ENCODE measurements around the gene TTYH2. TPM values are rescaled to one million over a fixed set of nuclear protein-coding genes. Genes with fewer than 3 reads are reported as not detected.

TTYH2 gene
- total RNA-seq, 6 experiments from 2014 or later = 0.60 to 1.8 (median 1.3) TPM

DNA sequence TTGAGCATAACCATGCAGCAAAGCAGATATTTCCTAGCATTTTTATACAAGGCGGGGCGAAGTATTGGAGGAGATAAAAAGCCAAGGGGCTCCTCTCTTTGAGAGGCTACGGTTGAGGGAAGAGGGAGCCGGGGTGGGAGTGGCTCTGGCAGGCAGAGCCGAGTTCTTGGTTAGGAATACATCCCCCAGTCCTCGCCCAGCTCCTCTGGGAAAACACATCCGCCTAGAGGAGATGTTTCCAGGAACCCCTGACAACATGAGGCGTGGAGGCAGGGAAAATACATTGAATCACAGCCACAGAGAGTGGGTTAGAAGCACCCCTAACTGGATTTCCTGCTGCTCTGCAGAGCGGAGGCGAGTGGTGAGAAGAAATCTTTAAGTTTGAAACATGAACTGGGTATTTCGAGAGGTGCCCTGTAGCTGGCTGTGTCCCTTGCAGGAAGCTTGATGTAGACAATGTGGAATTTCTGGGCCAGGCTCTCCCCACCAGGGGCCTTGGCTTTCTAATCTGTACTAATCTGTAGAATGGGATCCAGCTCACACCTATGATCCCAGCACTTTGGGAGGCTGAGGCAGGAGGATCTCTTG lies 27.3 kb downstream of the TTYH2 start:
- Histone ChIP-seq H3K4me3 (no peak overlapping the region), H3K27me3 (no peaks in the 10 kb centered on the region), H3K36me3 (no peaks in the 10 kb centered on the region), H3K4me1 (no peaks in the 10 kb centered on the region), H3K27ac (no peak overlapping the region), H3K9me3 (no peaks in the 10 kb centered on the region)
- TF ChIP-seq, protein P1, sequence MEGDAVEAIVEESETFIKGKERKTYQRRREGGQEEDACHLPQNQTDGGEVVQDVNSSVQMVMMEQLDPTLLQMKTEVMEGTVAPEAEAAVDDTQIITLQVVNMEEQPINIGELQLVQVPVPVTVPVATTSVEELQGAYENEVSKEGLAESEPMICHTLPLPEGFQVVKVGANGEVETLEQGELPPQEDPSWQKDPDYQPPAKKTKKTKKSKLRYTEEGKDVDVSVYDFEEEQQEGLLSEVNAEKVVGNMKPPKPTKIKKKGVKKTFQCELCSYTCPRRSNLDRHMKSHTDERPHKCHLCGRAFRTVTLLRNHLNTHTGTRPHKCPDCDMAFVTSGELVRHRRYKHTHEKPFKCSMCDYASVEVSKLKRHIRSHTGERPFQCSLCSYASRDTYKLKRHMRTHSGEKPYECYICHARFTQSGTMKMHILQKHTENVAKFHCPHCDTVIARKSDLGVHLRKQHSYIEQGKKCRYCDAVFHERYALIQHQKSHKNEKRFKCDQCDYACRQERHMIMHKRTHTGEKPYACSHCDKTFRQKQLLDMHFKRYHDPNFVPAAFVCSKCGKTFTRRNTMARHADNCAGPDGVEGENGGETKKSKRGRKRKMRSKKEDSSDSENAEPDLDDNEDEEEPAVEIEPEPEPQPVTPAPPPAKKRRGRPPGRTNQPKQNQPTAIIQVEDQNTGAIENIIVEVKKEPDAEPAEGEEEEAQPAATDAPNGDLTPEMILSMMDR (IDR thresholded peaks at IDR 0.05) = no peak
- no peak for TF ChIP-seq POLR2A (IDR thresholded peaks at IDR 0.05)
- intact Hi-C loops (cut with DNase I) = no loop called here
- DNase-seq = peak in 1 of 3 donors; percentile 30
- 54% methylated on average over 10 of the region's 11 CpGs for WGBS (ENCODE audit: insufficient coverage, low coverage, low lambda C conversion rate, missing lambda C conversion rate)
- no peak for ATAC-seq

GRCh38 chr17:74241431-74241830 lies 28.1 kb downstream of the TTYH2 start:
- H3K4me1 ChIP-seq = no peaks in the 10 kb centered on the region
- H3K4me3 ChIP-seq = no peak overlapping the region
- intact Hi-C loops (cut with DNase I) = no loop called here
- no peak overlapping the region for H3K27ac ChIP-seq
- no peaks in the 10 kb centered on the region for H3K9me3 ChIP-seq
- DNase-seq = peak in 1 of 3 donors; percentile 34
- peak; percentile 7 to 60 (median 42) for ATAC-seq
- no peaks in the 10 kb centered on the region for H3K36me3 ChIP-seq
- TF ChIP-seq, protein P1 (IDR thresholded peaks at IDR 0.05) = no peak
- TF ChIP-seq POLR2A (IDR thresholded peaks at IDR 0.05) = peak; percentile 15
- H3K27me3 ChIP-seq = no peaks in the 10 kb centered on the region
- WGBS (ENCODE audit: insufficient coverage, low coverage, low lambda C conversion rate, missing lambda C conversion rate) = 57% methylated on average over 7 of the region's 10 CpGs

GRCh38 chr17:74241847-74242246 lies 28.5 kb downstream of the TTYH2 start:
- H3K27ac ChIP-seq = no peak overlapping the region
- H3K9me3 ChIP-seq = no peaks in the 10 kb centered on the region
- no peaks in the 10 kb centered on the region for H3K36me3 ChIP-seq
- H3K4me3 ChIP-seq = no peak overlapping the region
- intact Hi-C loops (cut with DNase I) = no loop called here
- TF ChIP-seq POLR2A (IDR thresholded peaks at IDR 0.05) = no peak
- TF ChIP-seq, protein P1 (IDR thresholded peaks at IDR 0.05) = no peak
- no peak for ATAC-seq
- WGBS (ENCODE audit: insufficient coverage, low coverage, low lambda C conversion rate, missing lambda C conversion rate) = 76% methylated on average over 2 of the region's 2 CpGs
- H3K27me3 ChIP-seq = no peaks in the 10 kb centered on the region
- H3K4me1 ChIP-seq = no peaks in the 10 kb centered on the region
- DNase-seq = no peak

DNA sequence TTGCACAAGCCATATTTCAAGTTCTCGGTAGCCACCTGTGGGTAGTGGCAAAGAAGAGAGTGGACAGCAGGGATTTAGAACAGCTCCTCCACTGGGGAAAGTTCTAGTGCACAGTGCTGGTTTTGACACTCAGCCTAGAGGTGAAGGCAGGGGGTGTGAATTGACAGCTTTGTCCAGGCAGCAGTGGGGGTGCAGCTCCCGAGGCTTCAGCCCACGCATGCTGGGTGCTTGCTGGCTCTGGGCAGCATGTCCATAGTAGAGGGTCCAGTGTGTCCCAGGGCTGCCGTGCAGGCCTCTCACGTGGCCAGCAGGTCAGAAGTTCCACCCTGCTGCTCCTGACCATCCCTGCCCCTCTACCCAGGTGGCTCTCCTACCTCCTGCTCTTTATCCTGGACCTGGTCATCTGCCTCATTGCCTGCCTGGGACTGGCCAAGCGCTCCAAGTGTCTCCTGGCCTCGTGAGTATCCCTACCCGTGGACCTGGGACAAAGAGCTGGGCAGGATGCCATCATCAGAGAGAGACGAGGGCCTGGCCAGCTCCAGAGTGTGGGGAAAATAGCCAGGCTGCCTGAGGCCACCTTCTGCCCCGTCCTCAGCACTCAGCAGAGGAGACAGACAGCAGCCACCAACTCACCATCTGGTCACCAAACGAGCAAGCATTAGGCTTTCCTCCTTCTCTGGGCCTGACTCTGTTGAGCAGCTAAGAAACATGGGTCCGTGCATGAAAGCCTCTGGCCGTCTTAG lies 29.8 kb downstream of the TTYH2 start:
- DNase-seq (peak in 1 of 3 donors; percentile 51), ATAC-seq (peak in 1 of 4 donors; percentile 45)
- no peak overlapping the region for H3K4me3 ChIP-seq
- intact Hi-C loops (cut with DNase I) = no loop called here
- H3K27ac ChIP-seq = no peak overlapping the region
- WGBS (ENCODE audit: insufficient coverage, low coverage, low lambda C conversion rate, missing lambda C conversion rate) = 43% methylated on average over 4 of the region's 13 CpGs
- no peaks in the 10 kb centered on the region for H3K9me3 ChIP-seq
- TF ChIP-seq POLR2A (IDR thresholded peaks at IDR 0.05) = no peak
- TF ChIP-seq, protein P1 (IDR thresholded peaks at IDR 0.05) = no peak
- H3K27me3 ChIP-seq = no peaks in the 10 kb centered on the region
- no peaks in the 10 kb centered on the region for H3K4me1 ChIP-seq
- H3K36me3 ChIP-seq = no peaks in the 10 kb centered on the region

Data from right lobe of liver (tissue), 6 donors.